Measurements from ENCODE around the gene SYNPO2. TPM values are rescaled to one million over a fixed set of nuclear protein-coding genes. Genes with fewer than 3 reads are reported as not detected.
"Not testable (repeated sequence)": the region's sequence is repeated elsewhere in the genome, so short reads cannot be mapped to it uniquely, and the experiment has no call there.

SYNPO2 gene
- total RNA-seq, 1 experiment from 2014 or later: 0.87 TPM

DNA sequence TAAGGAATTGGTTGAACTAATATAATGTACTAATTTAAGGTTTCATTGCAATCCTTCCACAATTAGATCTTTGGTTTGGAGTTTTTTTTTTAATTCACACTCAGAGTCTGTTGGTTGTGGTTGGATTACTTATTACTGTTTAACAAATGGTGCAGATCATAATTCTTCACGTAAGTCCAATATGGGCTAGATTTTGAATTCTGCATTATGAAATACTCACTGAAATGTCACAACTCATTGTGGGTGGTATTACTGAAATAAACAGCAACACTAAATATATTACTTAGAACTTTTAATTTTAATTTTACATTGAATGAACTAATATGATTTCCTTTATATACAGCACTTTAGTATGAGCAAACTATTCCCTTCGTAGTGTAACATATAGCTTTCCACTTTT lies 152.7 kb downstream of the SYNPO2 start:
- no peak for DNase-seq
- no peak for TF ChIP-seq EZH2 (IDR thresholded peaks at IDR 0.05; ENCODE audit: low read depth)
- TF ChIP-seq, protein P1, sequence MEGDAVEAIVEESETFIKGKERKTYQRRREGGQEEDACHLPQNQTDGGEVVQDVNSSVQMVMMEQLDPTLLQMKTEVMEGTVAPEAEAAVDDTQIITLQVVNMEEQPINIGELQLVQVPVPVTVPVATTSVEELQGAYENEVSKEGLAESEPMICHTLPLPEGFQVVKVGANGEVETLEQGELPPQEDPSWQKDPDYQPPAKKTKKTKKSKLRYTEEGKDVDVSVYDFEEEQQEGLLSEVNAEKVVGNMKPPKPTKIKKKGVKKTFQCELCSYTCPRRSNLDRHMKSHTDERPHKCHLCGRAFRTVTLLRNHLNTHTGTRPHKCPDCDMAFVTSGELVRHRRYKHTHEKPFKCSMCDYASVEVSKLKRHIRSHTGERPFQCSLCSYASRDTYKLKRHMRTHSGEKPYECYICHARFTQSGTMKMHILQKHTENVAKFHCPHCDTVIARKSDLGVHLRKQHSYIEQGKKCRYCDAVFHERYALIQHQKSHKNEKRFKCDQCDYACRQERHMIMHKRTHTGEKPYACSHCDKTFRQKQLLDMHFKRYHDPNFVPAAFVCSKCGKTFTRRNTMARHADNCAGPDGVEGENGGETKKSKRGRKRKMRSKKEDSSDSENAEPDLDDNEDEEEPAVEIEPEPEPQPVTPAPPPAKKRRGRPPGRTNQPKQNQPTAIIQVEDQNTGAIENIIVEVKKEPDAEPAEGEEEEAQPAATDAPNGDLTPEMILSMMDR (conservative IDR thresholded peaks at IDR 0.05): no peak
- no peak overlapping the region for H3K4me3 ChIP-seq
- no peaks in the 10 kb centered on the region for H3K9me2 ChIP-seq (ENCODE audit: insufficient read depth)
- no peak overlapping the region for H3K27ac ChIP-seq
- no peak overlapping the region for H3K4me2 ChIP-seq
- intact Hi-C loops (cut with micrococcal nuclease; ENCODE audit: unreplicated experiment): loop anchor here (5.0 to 10.0 kb wide), 2 partner anchors 203 to 246 kb away; no protein-coding TSS in a partner anchor
- H3K27me3 ChIP-seq (ENCODE audit: insufficient read depth, low read depth): no peaks in the 10 kb centered on the region
- no peaks in the 10 kb centered on the region for H3K4me1 ChIP-seq (replicated peaks; ENCODE audit: insufficient read depth)
- no peaks in the 10 kb centered on the region for H3K9me3 ChIP-seq (ENCODE audit: insufficient read depth, low read depth)
- no peaks in the 10 kb centered on the region for H3K36me3 ChIP-seq (ENCODE audit: low read depth)
- POLR2A ChIA-PET (ENCODE audit: unreplicated experiment): interaction anchor here (0.5 kb wide), 1 partner anchor 1025 kb away, joined by 3 read pairs; the partner anchor contains the start of gene MAD2L1
- BruUV-seq (replicated peaks): no TSS peak
- no peaks in the 10 kb centered on the region for H3K79me2 ChIP-seq (ENCODE audit: low read depth)
- CTCF ChIA-PET: interaction anchor here (0.7 kb wide), 1 partner anchor 508 kb away, joined by 3 read pairs; no protein-coding TSS in a partner anchor
- peak overlapping the region; percentile 66; the same call in 1 of the 2 replicates for H2AFZ ChIP-seq
- H4K20me1 ChIP-seq (ENCODE audit: insufficient read depth): no peaks in the 10 kb centered on the region
- H3F3A ChIP-seq (ENCODE audit: insufficient read depth, low read depth): no peaks in the 10 kb centered on the region

DNA sequence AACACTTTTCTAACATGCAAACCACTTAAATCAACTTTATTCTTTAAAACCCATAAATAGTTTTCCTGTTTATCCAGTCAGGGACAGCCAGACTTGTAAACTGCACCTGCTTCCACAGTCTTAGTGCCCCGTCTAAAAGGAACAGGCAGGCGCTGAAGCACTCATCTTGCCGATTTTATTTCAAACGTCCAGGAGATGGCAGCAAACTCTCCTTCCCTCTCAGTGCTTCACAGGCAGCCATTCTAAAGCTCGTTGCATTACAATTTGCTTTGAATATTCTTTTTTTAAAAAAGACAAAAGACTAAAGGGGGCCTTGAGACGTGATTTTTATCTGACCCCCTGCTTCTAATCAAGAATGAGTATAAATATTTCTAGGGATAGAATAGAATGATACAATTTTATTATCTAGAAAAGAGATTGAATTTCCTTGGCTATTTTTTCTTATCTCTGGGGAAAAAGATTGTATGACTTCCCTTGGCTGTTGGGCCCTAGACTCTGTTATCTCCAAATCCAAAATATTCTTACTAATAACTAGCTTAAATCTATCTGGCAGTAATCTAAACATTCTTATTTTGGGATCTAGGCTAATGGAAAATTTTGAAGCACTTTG lies 153.4 kb downstream of the SYNPO2 start:
- Histone ChIP-seq H3K79me2 (ENCODE audit: low read depth) (no peaks in the 10 kb centered on the region), H3K27me3 (ENCODE audit: insufficient read depth, low read depth) (no peaks in the 10 kb centered on the region), H3K4me1 (replicated peaks; ENCODE audit: insufficient read depth) (no peaks in the 10 kb centered on the region), H3F3A (ENCODE audit: insufficient read depth, low read depth) (no peaks in the 10 kb centered on the region), H2AFZ (peak overlapping the region; percentile 66; the same call in 1 of the 2 replicates), H3K27ac (no peak overlapping the region), H3K4me3 (no peak overlapping the region), H3K9me2 (ENCODE audit: insufficient read depth) (no peaks in the 10 kb centered on the region), H3K36me3 (ENCODE audit: low read depth) (no peaks in the 10 kb centered on the region), H3K9me3 (ENCODE audit: insufficient read depth, low read depth) (no peaks in the 10 kb centered on the region), H3K4me2 (no peak overlapping the region), H4K20me1 (ENCODE audit: insufficient read depth) (no peaks in the 10 kb centered on the region)
- POLR2A ChIA-PET (ENCODE audit: unreplicated experiment): interaction anchor here (0.6 kb wide), 1 partner anchor 60 kb away, joined by 14 read pairs; no protein-coding TSS in a partner anchor
- intact Hi-C loops (cut with micrococcal nuclease; ENCODE audit: unreplicated experiment): loop anchor here (1.0 to 10.0 kb wide), 3 partner anchors 170 to 245 kb away; partner anchors contain the start of gene USP53
- TF ChIP-seq EZH2 (IDR thresholded peaks at IDR 0.05; ENCODE audit: low read depth): no peak
- TF ChIP-seq, protein P1 (conservative IDR thresholded peaks at IDR 0.05): peak; percentile 69
- CTCF ChIA-PET: no interaction called here
- peak; percentile 14 to 40 for DNase-seq
- no TSS peak for BruUV-seq (replicated peaks)

DNA sequence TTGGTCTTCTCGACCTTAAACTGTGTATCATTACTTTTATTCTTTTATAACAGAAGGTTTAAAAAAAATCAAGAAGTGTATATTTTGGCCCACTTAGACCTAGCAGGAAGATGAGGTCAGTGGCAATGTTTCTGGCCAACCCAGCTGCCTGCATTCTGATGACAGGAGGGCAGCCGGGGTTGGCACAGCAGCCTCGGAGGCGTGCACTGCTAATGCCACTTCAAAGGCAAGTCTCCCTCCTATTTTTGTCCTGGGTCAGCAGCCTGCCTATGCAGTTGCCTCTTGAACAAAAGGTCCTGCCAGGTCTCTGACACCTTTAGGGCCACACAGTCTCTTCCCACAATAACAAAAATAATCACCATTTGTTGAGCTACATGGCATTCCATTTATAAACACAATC lies 157.6 kb downstream of the SYNPO2 start:
- Histone ChIP-seq H3K27me3 (ENCODE audit: insufficient read depth, low read depth) (no peaks in the 10 kb centered on the region), H4K20me1 (ENCODE audit: insufficient read depth) (no peaks in the 10 kb centered on the region), H3K9me3 (ENCODE audit: insufficient read depth, low read depth) (no peaks in the 10 kb centered on the region), H3K9me2 (ENCODE audit: insufficient read depth) (no peaks in the 10 kb centered on the region), H3K36me3 (ENCODE audit: low read depth) (no peaks in the 10 kb centered on the region), H3K79me2 (ENCODE audit: low read depth) (no peaks in the 10 kb centered on the region), H3K4me3 (no peak overlapping the region), H3F3A (ENCODE audit: insufficient read depth, low read depth) (no peaks in the 10 kb centered on the region), H2AFZ (no peak overlapping the region), H3K27ac (no peak overlapping the region), H3K4me2 (no peak overlapping the region), H3K4me1 (replicated peaks; ENCODE audit: insufficient read depth) (no peaks in the 10 kb centered on the region)
- intact Hi-C loops (cut with micrococcal nuclease; ENCODE audit: unreplicated experiment): loop anchor here (10.0 kb wide), 1 partner anchor 199 kb away; no protein-coding TSS in a partner anchor
- POLR2A ChIA-PET (ENCODE audit: unreplicated experiment): no interaction called here
- DNase-seq: no peak
- TF ChIP-seq EZH2 (IDR thresholded peaks at IDR 0.05; ENCODE audit: low read depth): no peak
- TF ChIP-seq, protein P1 (conservative IDR thresholded peaks at IDR 0.05): no peak
- CTCF ChIA-PET: no interaction called here
- no TSS peak for BruUV-seq (replicated peaks)

DNA sequence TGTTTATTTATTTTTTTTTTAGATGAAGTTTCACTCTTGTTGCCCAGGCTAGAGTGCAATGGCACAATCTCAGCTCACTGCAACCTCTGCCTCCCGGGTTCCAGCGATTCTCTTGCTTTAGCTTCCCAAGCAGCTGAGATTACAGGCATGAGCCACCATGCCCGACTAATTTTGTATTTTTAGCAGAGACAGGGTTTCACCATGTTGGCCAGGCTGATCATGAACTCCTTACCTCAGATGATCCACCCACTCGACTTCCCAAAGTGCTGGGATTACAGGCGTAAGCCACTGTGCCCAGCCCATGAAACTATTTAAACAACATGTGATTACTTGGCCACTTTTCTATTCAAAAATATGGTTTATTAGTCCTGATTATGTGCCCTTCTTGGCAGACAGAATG lies 158.4 kb downstream of the SYNPO2 start:
- H3K9me3 ChIP-seq (ENCODE audit: insufficient read depth, low read depth); H3K4me2 ChIP-seq; H3K79me2 ChIP-seq (ENCODE audit: low read depth); H3K9me2 ChIP-seq (ENCODE audit: insufficient read depth); H3K27me3 ChIP-seq (ENCODE audit: insufficient read depth, low read depth); H3K4me1 ChIP-seq (replicated peaks; ENCODE audit: insufficient read depth); H2AFZ ChIP-seq; CTCF ChIA-PET; H3F3A ChIP-seq (ENCODE audit: insufficient read depth, low read depth); POLR2A ChIA-PET (ENCODE audit: unreplicated experiment); DNase-seq; BruUV-seq (replicated peaks); H3K27ac ChIP-seq; H3K4me3 ChIP-seq; H3K36me3 ChIP-seq (ENCODE audit: low read depth); H4K20me1 ChIP-seq (ENCODE audit: insufficient read depth): not testable (repeated sequence)
- intact Hi-C loops (cut with micrococcal nuclease; ENCODE audit: unreplicated experiment): loop anchor here (10.0 kb wide), 1 partner anchor 198 kb away; no protein-coding TSS in a partner anchor

All from PC-9 (cell line).